DMS153 treated with DMSO at 0.1 percent for 48 hours (cell line): ENCODE data around the gene TADA2A.
"Not testable (repeated sequence)": the region's sequence is repeated elsewhere in the genome, so short reads cannot be mapped to it uniquely, and the experiment has no call there.

Experiments used
- DNase-seq: peaks from one replicate; lab custom pipeline; 2025; ENCODE audit not compliant: unreplicated experiment; lab: John Stamatoyannopoulos, UW

TADA2A gene

DNA sequence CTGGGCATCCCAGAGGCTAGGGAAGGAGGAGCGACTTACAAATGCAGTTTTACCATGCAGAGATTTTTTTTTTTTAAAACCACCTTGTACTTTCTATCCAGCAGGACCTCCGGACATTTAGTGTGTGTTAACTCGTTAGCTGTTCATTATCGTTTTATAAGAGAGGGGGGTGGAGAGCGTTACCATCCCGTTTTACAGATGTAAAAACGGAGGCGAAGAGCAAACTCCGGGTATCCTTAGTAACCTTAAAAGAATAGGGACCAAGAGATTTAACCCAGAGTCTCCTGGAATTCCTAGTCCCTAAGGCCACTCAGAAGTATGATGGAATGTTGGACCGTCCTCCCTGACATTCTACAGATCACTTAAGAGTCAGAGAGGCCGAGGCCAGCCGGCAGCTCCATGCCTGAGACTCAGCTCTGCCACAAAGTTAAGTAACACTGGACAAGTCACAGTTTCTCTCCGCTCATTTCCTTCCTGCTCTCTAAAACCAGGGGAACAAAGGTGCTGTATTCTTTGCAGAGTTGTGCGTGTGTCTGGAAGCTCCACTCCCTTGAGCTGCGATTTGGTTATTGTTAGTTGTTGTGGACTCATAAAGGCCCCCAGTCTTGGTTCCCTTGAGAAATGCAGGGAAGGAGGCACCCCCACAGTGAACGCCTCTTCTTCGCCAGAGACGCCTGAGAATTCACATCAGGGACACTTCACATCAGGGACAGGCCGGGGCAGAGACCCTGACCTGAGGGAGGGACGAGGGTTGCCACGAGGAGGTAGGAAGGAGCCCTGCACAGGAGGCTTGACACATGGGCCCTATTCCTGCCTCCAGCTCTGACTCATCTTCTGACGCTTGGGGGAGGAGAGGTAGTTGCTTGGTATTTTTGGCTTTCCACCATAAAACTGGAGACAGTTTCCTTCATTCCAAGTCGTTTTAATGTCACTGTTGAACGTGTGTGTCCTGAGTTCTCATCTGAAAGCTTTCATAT lies 84.2 kb downstream of the TADA2A start:
- no peak for DNase-seq

GRCh38 chr17:37492167-37492566 lies 85.5 kb downstream of the TADA2A start:
- DNase-seq, result no peak

DNA sequence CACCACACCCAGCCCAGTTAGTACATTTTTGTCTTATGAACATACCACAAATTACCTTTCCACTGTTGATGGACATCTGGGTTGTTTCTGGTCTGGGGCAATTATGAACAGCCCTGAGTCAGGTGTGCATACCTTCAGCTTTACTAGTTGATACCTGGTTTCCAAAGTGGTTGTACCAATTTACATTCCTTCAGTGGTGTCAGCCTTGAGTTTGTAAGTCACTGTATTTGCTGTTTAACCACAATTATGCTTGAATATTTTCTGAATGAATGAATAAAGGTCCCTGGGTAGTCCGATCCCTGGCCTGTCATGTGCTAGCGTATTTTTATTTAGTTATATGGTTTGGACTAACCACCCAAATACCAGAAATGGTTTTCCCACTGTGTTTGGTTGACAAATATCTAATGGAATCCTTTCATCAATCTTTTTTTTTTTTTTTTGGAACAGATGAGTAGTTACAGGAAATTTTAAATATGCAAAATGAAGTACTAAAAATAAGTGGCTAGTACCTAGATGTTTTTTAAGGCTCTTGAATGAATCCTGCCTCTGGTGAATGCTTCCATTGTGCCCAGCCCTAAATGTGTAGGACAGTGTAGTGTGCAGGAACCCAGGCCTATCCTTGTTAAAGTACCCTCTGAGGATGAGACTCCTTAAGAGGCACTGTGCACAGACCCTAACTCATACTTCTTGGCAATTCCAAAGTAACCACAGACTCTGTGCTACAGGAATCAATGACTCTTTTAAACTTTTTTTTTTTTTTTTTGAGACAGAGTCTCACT lies 86.8 kb downstream of the TADA2A start:
- no peak for DNase-seq

DNA sequence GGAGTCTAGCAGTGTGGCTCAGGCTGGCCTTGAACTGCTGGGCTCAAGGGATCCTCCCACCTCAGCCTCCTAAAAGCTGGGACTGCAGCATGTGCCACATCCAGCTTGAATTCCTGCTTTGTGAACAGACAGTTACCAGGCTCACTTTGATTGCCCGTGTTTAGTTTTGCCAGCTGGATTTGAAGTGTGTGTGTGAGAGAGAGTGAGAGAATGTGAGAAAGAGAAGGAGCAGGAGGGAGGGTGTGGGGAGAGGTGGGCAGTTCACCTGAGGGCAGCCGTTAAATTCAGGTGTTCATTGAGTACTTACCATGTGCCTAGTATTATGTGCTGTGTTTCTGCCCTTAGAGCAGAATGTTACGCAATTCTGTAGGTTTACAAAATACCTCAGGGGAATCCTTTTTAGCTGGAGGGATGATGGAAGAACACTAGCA lies 87.7 kb downstream of the TADA2A start:
- no peak for DNase-seq

- no peak for DNase-seq
Measured at GRCh38 chr17:37494971-37495370, 88.3 kb downstream of the TADA2A start.

DNA sequence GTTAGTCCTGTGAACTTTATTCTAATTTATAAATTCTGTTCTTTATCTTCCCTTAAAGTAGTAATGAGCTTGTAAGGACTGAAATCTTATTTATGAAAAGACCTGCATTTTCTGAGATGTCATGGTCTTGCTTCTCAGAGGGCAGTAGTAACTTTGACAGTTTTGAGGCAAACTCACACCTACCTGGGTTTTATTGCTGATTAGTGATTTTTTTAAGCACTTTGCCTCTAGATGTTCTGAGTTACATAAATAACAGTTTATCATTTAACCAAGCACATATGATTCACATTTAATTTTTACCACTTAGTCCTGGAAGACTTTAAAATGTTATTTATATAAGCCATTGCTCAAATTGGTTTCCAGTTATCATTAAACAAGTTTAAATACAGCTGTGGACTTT lies 93.7 kb downstream of the TADA2A start:
- DNase-seq, result no peak

DNA sequence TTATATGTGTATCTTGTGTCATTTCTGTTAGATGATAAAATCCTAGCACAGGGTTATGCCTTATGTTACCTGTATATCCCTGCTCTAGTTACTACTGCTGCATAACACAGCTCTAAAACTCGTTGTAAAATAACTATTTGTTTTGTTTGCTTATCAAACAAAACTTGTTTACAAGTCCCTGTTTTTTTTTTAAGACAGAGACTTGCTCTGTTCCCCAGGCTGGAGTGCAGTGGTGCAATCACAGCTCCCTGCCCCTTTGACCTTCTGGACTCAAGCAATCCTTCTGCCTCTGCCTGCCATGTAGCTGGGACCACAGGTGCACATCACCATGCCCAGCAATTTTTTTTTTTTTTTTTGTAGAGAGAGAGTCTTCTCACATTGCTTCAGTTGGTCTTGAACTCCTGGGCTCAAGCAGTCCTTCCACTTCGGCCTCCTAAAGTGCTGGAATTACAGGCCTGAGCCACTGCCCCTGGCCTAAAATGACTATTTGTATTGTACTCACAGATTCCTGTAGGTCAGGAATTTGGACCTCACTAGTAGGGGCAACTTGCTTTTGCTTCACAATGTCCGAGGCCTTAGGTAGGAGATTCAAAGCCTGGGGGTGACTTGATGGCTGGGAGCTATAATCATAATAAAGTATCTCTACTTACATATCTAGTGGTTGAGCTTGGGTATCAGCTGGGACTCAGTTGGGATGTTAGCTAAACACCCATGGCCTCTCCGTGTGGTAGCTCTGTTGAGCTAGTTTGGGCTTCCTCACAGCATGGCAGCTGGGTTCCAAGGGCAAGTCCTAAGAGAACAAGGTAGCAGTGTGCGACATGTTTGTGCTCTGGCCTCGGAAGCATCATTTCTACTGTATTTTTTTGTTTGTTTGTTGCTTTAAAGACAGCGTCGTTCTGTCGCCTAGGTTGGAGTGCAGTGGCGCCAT lies 95.6 kb downstream of the TADA2A start:
- DNase-seq, result no peak

DNA sequence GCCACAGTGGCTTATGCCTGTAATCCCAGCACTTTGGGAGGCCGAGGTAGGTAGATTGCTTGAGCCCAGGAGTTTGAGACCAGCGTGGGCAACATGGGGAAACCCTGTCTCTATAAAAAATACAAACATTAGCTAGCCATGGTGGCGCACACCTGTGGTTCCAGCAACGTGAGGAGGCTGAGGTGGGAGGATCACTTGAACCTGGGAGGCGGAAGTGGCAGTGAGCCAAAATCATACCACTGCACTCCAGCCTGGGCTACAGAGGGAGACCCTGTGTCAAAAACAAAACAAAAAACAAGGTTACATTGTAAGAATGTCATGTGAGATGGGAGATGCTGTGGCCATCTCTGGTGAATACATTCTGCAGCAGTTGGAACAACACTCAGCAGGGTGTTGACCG lies 96.5 kb downstream of the TADA2A start:
- DNase-seq, result no peak

DNA sequence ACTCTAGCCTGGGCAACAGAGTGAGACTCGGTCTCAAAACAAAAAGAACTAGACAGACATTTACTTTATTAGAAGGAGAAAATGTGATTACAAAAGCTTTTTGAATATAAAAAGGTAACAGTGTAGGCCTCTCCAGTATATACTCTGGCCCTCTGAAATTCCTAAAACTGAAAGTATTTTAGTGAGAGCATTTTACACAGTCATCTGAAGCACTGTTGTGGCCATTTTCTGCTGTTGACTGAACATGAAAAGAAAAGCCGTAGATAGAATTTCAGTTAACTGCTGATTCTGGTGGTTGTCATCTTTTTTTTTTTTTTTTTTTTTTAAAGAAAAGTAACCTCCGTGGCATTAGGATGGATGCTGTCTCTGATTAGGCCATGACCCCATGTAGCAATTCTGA lies 98.6 kb downstream of the TADA2A start:
- no peak for DNase-seq

- no peak for DNase-seq
Measured at GRCh38 chr17:37506678-37507077, 100.0 kb downstream of the TADA2A start.

GRCh38 chr17:37507111-37507510 lies 100.4 kb downstream of the TADA2A start:
- DNase-seq, result no peak

GRCh38 chr17:37510056-37510455 lies 103.4 kb downstream of the TADA2A start:
- no peak for DNase-seq

GRCh38 chr17:37511642-37512041 lies 105.0 kb downstream of the TADA2A start:
- DNase-seq, result not testable (repeated sequence)

- DNase-seq, result no peak
Measured at GRCh38 chr17:37512442-37513068, 105.9 kb downstream of the TADA2A start.

- no peak for DNase-seq
Measured at GRCh38 chr17:37513711-37514110, 107.0 kb downstream of the TADA2A start.

DNA sequence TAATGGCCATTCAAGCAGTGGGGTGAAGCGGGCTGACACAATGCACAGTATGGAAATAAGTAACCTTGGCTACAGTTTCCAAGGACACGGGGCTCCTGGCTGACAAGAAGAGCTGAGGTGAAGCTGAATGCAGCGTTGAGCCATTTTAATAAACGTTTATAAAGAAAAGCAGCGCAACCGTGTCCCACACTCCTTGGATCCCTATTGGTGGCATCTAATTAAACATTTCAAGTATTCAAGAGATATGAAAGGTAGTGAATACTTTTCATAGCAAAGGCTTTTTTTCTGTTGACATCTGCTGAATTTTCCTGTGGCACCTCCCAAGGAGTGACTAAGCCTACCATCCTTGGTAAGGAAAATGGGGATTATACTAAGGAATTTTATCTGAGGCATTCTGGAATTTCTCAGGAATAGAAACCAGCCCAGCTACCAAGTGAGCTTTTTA lies 109.5 kb downstream of the TADA2A start:
- DNase-seq, result no peak

DNA sequence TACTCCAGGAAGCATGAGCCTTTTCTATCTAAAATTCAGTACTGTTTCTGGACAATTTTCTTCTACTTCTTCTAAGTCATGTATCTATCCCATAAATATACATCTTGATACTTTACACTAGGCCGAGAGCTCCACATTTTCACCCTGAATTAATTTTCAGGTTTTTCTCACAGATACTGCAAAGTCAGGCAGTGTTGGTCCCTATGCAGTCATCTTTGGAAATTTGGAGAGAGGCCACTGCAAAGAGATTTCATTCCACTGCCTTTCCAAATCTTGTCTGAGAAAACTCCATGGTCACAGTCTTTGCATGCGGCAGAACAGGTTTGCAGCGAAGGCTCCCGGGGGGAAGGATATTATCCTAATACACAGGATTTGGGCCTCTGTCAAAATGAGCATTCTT lies 111.2 kb downstream of the TADA2A start:
- no peak for DNase-seq

DNA sequence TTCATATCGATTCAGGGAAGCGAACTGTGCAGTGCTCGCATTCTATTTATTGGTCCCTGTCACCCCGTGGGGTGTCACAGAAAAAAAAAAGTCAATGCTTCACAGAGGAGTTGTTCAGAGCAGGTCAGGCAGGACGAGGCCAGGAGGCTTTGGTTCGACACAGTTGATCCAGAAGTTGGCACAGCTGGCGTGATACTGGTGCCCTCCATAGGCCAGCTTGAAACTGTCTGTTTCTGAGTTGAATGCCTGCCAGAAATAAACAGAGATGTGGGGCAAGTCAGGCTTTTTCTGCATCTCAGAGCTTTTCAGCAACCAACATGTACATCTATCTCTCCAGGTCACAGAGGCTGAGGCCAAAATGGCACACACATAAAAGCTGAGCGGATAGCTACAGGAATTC lies 112.1 kb downstream of the TADA2A start:
- no peak for DNase-seq

GRCh38 chr17:37519251-37519985 lies 112.7 kb downstream of the TADA2A start:
- no peak for DNase-seq

DNA sequence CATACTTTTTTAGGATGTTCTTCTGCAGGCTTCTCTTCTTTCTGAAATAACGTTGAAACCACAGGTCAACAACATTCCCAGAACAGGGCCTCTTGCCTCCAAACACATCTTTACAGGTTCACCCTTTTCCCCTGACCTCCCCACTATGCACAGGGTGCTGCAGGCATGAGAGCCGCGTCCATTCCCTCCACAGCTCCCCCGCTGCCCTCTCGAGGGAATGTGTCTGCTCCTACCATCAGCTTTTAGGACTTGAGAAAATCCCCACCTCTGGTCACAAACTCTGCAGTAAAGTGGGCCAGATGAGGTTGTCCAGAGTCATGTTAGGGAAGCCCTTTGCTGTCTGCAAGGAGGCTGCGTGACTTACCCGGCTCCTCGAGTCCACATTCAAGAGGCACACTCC lies 113.5 kb downstream of the TADA2A start:
- no peak for DNase-seq
